D341Med (cell line): ENCODE measurements around the gene FOXF1.

ENCODE experiments used
- DNase-seq: peaks from one replicate; pipeline ENCODE4 v3.0.0; 2012; ENCODE audit warnings: low spot score

Gene FOXF1

GRCh38 chr16:86558355-86559193 is 48.2 kb downstream of the FOXF1 start:
- DNase-seq: no peak

GRCh38 chr16:86559802-86560305 is 49.5 kb downstream of the FOXF1 start:
- DNase-seq: no peak

GRCh38 chr16:86562356-86562755 is 52.0 kb downstream of the FOXF1 start:
- no peak for DNase-seq

- peak; percentile 88 for DNase-seq
Observed at GRCh38 chr16:86563469-86564345, 53.4 kb downstream of the FOXF1 start.
